Measurements from ENCODE around the gene CD200. TPM values are rescaled to one million over a fixed set of nuclear protein-coding genes. Genes with fewer than 3 reads are reported as not detected.
"Not testable (repeated sequence)": the region's sequence is repeated elsewhere in the genome, so short reads cannot be mapped to it uniquely, and the experiment has no call there.

CD200 gene
- total RNA-seq, 8 experiments from 2014 or later = 1.0 to 79.1 (median 65.7) TPM; not detected in 1

DNA sequence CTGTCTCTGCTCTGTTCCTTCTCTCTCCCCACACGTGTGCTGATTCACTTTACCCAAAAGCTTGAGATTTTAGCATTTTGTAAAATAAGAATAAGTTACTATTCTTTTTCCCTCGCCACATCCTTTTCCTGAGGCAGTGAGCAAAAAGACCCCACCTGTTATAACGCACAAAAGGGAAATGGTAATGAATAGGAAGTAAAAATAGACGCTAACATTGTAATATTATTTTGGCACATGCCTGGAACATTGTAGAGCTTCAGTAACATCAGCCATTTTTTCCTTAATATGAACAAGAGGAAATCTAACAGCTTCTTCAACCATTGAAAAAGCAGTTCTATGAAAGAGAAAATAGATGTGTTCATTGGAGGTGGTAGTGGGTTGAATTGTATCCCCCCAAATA lies 40.5 kb downstream of the CD200 start:
- no peak for ATAC-seq (replicated peaks in 6 of 8)
- Histone ChIP-seq H3K4me3 (no peak overlapping the region), H3K27ac (no peak overlapping the region), H3K4me1 (replicated peaks in 1 of 2) (no peaks in the 10 kb centered on the region)
- WGBS, 10 experiments = 0 to 100% (median 85%) methylated on average over 1 to 4 of the region's 4 CpGs; no CpG with 5 or more reads in 1 of the 10 experiments
- in situ Hi-C loops (cut with MboI; ENCODE audit: low pct_unique_long_range_greater_than_20kb in 2 of 9, low sequenced_read_pairs in 9 of 9, unreplicated experiment in 9 of 9) = no loop called here

DNA sequence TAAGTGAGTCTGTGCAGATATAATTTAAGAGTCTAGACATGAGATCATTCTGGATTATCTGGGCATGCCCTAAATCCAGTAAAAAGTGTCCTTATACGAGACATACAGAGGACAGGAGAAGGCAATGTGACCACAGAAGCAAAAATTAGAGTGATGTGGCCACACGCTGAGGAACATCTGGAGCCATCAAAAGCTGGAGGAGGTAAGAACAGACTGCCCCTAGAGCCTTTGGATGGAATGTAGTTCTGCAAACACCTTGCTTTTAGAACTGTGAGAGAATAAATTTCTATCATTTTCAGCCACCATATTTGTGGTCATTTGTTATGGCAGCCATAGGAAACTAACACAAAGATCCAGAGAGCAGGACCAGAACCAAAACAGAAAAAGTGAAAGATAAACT lies 41.0 kb downstream of the CD200 start:
- ATAC-seq (replicated peaks in 6 of 8) = no peak
- in situ Hi-C loops (cut with MboI; ENCODE audit: low pct_unique_long_range_greater_than_20kb in 2 of 9, low sequenced_read_pairs in 9 of 9, unreplicated experiment in 9 of 9) = no loop called here

DNA sequence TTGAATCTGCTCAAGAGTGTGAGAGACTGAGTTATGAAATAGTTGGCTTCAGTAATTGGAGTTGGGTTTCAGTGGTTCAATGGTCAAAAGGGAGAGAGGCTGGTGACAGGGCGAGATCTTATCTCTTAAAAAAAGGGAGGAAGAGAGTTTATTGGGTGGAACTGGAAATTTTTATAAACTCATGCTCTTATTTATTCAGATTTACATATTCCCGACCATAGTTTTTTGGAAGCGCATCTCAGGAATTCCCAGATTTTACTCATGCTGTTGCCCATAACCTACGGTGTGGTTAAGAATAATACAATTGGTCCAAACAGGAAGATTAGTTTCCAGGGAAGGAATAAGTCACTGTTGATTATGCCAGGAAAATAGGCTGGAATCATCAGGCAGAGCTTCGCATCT lies 41.4 kb downstream of the CD200 start:
- WGBS, 10 experiments = 42 to 94% (median 73%) methylated on average over 2 to 5 of the region's 5 CpGs; no CpG with 5 or more reads in 2 of the 10 experiments
- ATAC-seq (replicated peaks in 6 of 8) = no peak
- Histone ChIP-seq H3K4me1 (replicated peaks in 1 of 2) (no peaks in the 10 kb centered on the region), H3K4me3 (no peak overlapping the region), H3K27ac (no peak overlapping the region)
- in situ Hi-C loops (cut with MboI; ENCODE audit: low pct_unique_long_range_greater_than_20kb in 2 of 9, low sequenced_read_pairs in 9 of 9, unreplicated experiment in 9 of 9) = no loop called here

More for the DNA sequence above, 41.0 kb downstream of the CD200 start:
- H3K4me1 ChIP-seq (replicated peaks in 1 of 2) = no peaks in the 10 kb centered on the region
- H3K27ac ChIP-seq = no peak overlapping the region
- 10 to 92% (median 88%) methylated on average over 1 to 2 of the region's 2 CpGs; no CpG with 5 or more reads in 5 of the 10 experiments for WGBS, 10 experiments
- no peak overlapping the region for H3K4me3 ChIP-seq

DNA sequence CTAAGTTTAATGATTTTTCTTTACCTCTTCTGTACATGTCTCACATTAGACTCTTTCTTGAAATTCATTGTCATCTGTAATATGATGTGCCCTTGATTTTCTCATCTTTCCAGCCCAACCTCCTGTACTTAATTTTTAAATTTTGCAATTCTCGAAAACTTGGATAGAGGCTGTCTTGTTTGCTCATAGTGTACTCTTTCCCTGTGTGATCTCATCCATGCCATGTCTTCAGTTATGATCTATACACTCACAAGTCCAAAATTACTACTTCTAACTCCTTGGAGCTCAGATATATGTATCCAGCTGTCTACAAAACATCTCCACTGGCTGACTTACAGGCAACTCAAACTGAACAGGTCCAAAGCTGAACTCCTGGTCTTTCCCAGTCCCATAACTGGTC lies 42.2 kb downstream of the CD200 start:
- in situ Hi-C loops (cut with MboI; ENCODE audit: low pct_unique_long_range_greater_than_20kb in 2 of 9, low sequenced_read_pairs in 9 of 9, unreplicated experiment in 9 of 9) = no loop called here
- H3K4me3 ChIP-seq = no peak overlapping the region
- no peak overlapping the region for H3K27ac ChIP-seq
- ATAC-seq (replicated peaks in 6 of 8) = no peak
- WGBS, 10 experiments = 0 to 100% (median 71%) methylated on average over 1 of the region's 1 CpG; no CpG with 5 or more reads in 3 of the 10 experiments
- H3K4me1 ChIP-seq (replicated peaks in 1 of 2) = no peaks in the 10 kb centered on the region

DNA sequence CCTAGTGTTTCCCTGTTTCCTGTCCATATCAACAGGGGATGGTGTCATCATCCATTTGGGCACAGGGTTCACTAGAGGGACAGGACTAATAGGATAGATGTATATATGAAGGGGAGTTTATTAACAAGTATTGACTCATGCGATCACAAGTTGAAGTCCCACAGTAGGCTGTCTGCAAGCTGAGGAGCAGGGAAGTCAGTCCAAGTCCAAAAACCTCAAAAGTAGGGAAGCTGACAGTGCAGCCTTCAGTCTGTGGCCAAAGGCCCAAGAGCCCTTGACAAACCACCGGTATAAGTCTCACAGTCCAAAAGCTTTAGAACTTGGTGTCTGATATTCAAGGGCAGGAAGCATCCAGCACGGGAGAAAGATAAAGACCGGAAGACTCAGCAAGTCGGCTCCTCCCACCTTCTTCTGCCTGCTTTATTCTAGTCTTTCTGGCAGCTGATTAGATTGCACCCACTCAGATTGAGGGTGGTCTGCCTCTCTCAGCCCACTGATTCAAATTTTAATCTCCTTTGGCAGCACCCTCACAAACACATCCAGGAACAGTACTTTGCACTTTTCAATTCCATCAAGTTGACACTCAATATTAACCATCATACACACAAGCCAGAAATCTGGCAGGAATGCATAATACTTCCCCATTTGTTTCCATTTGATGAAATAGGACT lies 43.4 kb downstream of the CD200 start:
- in situ Hi-C loops (cut with MboI; ENCODE audit: low pct_unique_long_range_greater_than_20kb in 2 of 9, low sequenced_read_pairs in 9 of 9, unreplicated experiment in 9 of 9) = no loop called here

DNA sequence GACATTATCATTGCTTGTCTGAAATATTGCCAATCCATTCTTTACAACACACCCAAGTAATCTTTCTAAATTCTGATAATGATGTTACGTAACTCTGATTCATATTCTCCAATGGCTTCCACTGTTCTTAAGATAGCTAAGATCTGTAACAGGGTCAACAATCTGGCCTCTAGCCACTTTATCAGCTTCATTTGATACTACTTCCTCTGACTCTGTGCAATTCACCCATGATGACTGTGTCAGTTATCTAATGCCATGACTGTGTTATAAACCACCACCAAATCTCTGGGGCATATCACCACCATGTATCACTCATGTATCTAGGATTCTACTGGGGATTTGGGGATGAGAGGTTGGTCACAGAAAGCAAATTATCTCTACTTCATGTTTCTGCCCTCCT lies 44.0 kb downstream of the CD200 start:
- ATAC-seq (replicated peaks in 6 of 8) = no peak
- H3K27ac ChIP-seq = no peak overlapping the region
- WGBS, 10 experiments = 80 to 100% (median 87%) methylated on average over 1 of the region's 1 CpG; no CpG with 5 or more reads in 4 of the 10 experiments
- no peak overlapping the region for H3K4me3 ChIP-seq
- H3K4me1 ChIP-seq (replicated peaks in 1 of 2) = no peaks in the 10 kb centered on the region
- in situ Hi-C loops (cut with MboI; ENCODE audit: low pct_unique_long_range_greater_than_20kb in 2 of 9, low sequenced_read_pairs in 9 of 9, unreplicated experiment in 9 of 9) = no loop called here

More for the DNA sequence above, 43.4 kb downstream of the CD200 start:
- 33 to 89% (median 79%) methylated on average over 1 to 5 of the region's 5 CpGs; no CpG with 5 or more reads in 1 of the 10 experiments for WGBS, 10 experiments
- H3K4me1 ChIP-seq (replicated peaks in 1 of 2) = no peaks in the 10 kb centered on the region
- H3K4me3 ChIP-seq = no peak overlapping the region
- H3K27ac ChIP-seq = no peak overlapping the region
- no peak for ATAC-seq (replicated peaks in 6 of 8)

DNA sequence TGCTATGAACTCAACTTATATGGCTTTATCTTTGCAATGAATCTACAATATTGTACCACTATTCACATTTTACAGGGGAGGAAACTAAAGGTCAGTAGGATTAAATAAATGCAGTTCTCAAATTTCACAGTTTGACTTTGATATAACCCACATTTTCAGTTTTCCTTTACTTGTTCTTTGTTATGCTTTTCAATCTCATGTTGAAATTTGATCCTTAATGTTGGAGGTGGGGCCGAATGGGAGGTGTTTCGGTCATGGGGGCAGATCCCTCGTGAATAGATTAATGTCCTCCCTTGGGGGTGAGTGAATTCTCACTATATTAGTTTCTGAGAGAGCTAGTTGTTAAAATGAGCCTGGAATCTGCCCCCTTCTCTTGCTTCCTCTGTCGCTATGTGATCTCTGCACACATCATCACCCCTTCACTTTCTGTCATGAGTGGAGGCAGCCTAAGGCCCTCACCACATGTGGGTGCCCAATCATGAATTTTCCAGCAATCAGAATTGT lies 44.7 kb downstream of the CD200 start:
- WGBS, 10 experiments = 28 to 87% (median 64%) methylated on average over 1 to 4 of the region's 4 CpGs; no CpG with 5 or more reads in 1 of the 10 experiments
- ATAC-seq (replicated peaks in 6 of 8) = peak in 1 of 8 experiments; percentile 25

DNA sequence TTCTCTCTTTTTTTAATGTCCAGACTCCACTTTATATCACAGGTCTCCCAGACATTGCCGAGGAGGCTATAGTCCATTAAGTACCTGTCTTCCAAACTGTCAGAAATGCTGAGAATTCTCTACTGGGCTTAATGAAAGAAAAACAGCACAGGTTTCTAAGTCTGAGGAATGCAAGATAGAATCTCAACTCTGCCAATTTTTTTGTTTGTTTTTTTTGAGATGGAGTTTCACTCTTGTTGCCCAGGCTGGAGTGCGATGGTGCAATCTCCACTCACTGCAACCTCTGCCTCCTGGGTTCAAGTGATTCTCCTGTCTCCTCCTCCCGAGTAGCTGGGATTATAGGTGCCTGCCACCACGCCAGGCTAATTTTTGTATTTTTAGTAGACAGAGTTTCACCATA lies 45.4 kb downstream of the CD200 start:
- H3K4me1 ChIP-seq (replicated peaks in 1 of 2); H3K27ac ChIP-seq; H3K4me3 ChIP-seq; in situ Hi-C loops (cut with MboI; ENCODE audit: low pct_unique_long_range_greater_than_20kb in 2 of 9, low sequenced_read_pairs in 9 of 9, unreplicated experiment in 9 of 9): not testable (repeated sequence)
- 51 to 100% (median 93%) methylated on average over 1 to 4 of the region's 4 CpGs for WGBS, 10 experiments
- peak in 1 of 8 experiments; percentile 68 for ATAC-seq (replicated peaks in 6 of 8)

More for the DNA sequence above, 44.7 kb downstream of the CD200 start:
- in situ Hi-C loops (cut with MboI; ENCODE audit: low pct_unique_long_range_greater_than_20kb in 2 of 9, low sequenced_read_pairs in 9 of 9, unreplicated experiment in 9 of 9) = no loop called here
- H3K4me3 ChIP-seq = no peak overlapping the region
- no peaks in the 10 kb centered on the region for H3K4me1 ChIP-seq (replicated peaks in 1 of 2)
- no peak overlapping the region for H3K27ac ChIP-seq

DNA sequence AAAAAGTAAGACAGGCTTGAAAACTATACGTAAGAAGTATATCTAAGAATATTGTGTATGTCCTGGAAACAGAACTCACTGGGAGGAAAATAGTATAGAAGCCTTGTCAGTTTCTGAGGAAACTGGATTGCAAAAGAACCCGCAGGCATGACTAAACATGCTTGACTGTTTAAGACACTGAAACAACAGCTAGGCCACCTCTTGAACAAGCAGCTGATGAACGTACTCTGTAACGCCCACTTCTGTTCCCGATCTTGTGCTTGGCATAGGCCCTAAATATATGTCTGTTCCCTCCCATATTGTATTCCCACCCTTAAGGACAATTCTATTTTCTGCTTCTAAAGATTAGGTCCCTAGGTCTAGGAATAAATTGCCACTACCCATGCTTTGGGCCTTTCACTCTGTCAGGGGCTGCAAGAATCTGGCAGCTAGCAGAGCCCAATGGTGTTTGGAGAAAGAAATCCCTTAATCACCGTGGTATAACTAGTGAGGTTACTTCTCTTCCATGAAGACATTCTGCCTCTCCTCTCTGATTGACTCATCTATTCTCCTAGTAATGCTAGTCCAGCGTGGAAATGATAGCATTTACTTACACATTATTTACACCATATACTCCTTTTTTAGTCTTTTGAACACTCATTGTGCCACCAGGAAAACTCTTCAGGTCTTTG lies 46.2 kb downstream of the CD200 start:
- in situ Hi-C loops (cut with MboI; ENCODE audit: low pct_unique_long_range_greater_than_20kb in 2 of 9, low sequenced_read_pairs in 9 of 9, unreplicated experiment in 9 of 9) = no loop called here
- Histone ChIP-seq H3K4me1 (replicated peaks in 1 of 2) (no peaks in the 10 kb centered on the region), H3K4me3 (no peak overlapping the region), H3K27ac (no peak overlapping the region)
- ATAC-seq (replicated peaks in 6 of 8) = peak in 2 of 8 experiments; percentile 33 to 45
- 42 to 100% (median 83%) methylated on average over 1 to 7 of the region's 7 CpGs for WGBS, 10 experiments

DNA sequence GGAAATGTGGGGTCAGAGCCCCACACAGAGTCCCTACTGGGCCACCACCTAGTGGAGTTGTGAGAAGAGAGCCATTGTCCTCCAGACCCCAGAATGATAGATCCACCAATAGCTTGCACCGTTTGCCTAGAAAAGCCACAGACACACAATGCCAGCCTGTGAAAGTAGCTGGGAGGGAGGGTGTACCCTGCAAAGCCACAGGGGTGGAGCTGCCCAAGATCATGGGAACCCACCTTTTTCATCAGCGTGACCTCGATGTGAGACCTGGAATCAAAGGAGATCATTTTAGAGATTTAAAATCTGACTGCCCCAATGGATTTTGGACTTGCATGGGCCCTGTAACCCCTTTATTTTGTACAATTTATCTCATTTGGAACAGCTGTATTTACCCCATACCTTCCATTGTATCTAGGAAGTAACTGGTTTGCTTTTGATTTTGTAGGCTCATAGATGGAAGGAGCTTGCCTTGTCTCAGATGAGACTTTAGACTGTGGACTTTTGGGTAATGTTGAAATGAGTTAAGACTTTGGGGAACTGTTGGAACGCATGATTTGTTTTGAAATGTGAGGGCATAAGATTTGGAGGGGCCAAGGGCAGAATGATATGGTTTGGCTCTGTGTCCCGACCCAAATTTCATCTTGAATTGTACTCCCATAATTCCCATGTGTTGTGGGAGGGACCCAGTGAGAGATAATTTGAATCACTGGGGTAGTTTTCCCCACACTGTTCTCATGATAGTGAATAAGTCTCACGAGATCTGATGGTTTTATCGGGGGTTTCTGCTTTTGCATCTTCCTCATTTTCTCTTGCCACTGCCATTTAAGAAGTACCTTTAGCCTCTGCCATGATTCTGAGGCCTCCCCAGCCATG lies 49.0 kb downstream of the CD200 start:
- in situ Hi-C loops (cut with MboI; ENCODE audit: low pct_unique_long_range_greater_than_20kb in 2 of 9, low sequenced_read_pairs in 9 of 9, unreplicated experiment in 9 of 9) = no loop called here
- Histone ChIP-seq H3K27ac (no peak overlapping the region), H3K4me3 (no peak overlapping the region), H3K4me1 (replicated peaks in 1 of 2) (no peaks in the 10 kb centered on the region)
- 24 to 100% (median 80%) methylated on average over 1 to 7 of the region's 7 CpGs; no CpG with 5 or more reads in 3 of the 10 experiments for WGBS, 10 experiments
- no peak for ATAC-seq (replicated peaks in 6 of 8)

DNA sequence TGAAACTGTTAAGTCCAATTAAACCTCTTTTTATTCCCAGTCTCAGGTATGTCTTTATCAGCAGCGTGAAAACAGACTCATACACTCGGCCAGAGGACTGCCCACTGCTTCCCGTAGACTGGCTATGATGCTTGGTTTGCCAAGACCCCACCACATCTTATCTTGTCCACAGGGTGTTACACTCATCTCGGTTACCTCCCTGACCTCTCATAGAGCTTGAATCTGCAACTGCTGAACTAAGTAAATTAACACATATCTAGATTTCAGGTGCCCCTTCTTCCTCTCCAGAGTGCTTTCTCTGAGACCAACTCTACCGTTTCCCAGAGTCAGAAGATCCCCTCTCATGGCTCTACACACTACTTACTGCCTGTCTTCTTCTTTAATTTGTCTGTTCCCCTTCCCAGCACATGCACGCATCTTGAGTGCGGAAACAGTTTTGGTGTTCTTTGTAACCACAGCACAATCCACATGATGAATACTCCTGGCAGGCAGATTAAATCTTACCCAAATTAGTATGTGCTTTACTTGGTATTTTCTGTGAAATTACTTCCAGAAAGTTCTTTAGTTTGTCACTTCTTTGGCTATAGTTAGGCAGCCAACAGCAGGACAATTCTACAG lies 49.7 kb downstream of the CD200 start:
- no peak overlapping the region for H3K27ac ChIP-seq
- no peaks in the 10 kb centered on the region for H3K4me1 ChIP-seq (replicated peaks in 1 of 2)
- 28 to 98% (median 82%) methylated on average over 3 to 7 of the region's 7 CpGs; no CpG with 5 or more reads in 3 of the 10 experiments for WGBS, 10 experiments
- in situ Hi-C loops (cut with MboI; ENCODE audit: low pct_unique_long_range_greater_than_20kb in 2 of 9, low sequenced_read_pairs in 9 of 9, unreplicated experiment in 9 of 9) = no loop called here
- no peak overlapping the region for H3K4me3 ChIP-seq
- ATAC-seq (replicated peaks in 6 of 8) = no peak

DNA sequence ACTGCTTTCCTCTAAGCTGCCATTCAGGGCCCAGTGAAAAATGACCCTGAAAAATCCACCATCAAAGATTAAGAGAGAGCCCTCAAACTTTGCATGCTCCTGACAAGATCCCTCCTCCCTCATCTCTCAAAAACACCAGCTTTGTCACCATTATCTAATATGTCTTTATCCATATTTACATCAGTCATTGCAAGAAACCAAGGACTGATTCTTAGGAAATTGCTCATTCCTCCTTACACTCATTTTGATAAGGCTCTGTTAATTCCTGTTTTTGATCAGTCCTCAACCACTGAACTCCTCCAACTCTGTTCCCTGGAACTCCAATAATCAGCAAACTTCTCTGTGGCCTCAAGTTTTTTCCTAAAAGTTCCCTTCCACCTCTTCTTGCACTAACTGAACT lies 51.8 kb downstream of the CD200 start:
- no peak overlapping the region for H3K27ac ChIP-seq
- H3K4me1 ChIP-seq (replicated peaks in 1 of 2) = no peaks in the 10 kb centered on the region
- in situ Hi-C loops (cut with MboI; ENCODE audit: low pct_unique_long_range_greater_than_20kb in 2 of 9, low sequenced_read_pairs in 9 of 9, unreplicated experiment in 9 of 9) = no loop called here
- no peak for ATAC-seq (replicated peaks in 6 of 8)
- no peak overlapping the region for H3K4me3 ChIP-seq

Measured in motor neuron (in vitro differentiated cells).